HCT116 (cell line): Measurements from ENCODE around the gene ARL5C.

Experiments
- ATF3 ChIP-seq: IDR thresholded peaks from 2 replicates; pipeline ENCODE4 v1.6.1; 2012
- CBX3 ChIP-seq: IDR thresholded peaks from 2 replicates; pipeline ENCODE4 v1.6.1; 2012; ENCODE audit warnings: low read depth
- CTCF ChIP-seq, 3 experiments: fragments of 200-600 bp in 1 of 3; sonication (generic) in 1 of 3; IDR thresholded peaks in 2 of 3; conservative IDR thresholded peaks in 1 of 3; 2 replicates each; pipeline ENCODE4 v1.5.1; 2012 to 2017; ENCODE audit warnings: low read depth in 2 of 3, low read length in 2 of 3, antibody characterized with exemption in 1 of 3, borderline replicate concordance in 1 of 3, control low read depth in 1 of 3, mild to moderate bottlenecking in 1 of 3, mixed read lengths in 1 of 3, mixed run types in 1 of 3, moderate library complexity in 1 of 3; ENCODE audit not compliant: insufficient read depth in 1 of 3
- ELF1 ChIP-seq: IDR thresholded peaks from 2 replicates; pipeline ENCODE4 v1.6.1; 2012; ENCODE audit warnings: low read depth, borderline replicate concordance
- EZH2 ChIP-seq: fragments of 200-600 bp; sonication (generic); IDR thresholded peaks from 2 replicates; pipeline ENCODE4 v1.6.1; 2017; ENCODE audit warnings: antibody characterized with exemption, mixed run types
- EZH2phosphoT487 ChIP-seq: fragments of 200-600 bp; IDR thresholded peaks from 2 replicates; pipeline ENCODE4 v1.6.1; 2018; ENCODE audit warnings: antibody characterized with exemption, borderline replicate concordance
- MAX ChIP-seq: IDR thresholded peaks from 2 replicates; pipeline ENCODE4 v1.6.1; 2012
- POLR2A ChIP-seq: IDR thresholded peaks from 2 replicates; pipeline ENCODE4 v1.7.0; 2011; ENCODE audit warnings: borderline replicate concordance; ENCODE audit not compliant: insufficient read depth, insufficient read length; ENCODE audit errors: extremely low read depth
- POLR2AphosphoS5 ChIP-seq: IDR thresholded peaks from 2 replicates; pipeline ENCODE4 v1.6.1; 2011; ENCODE audit warnings: mild to moderate bottlenecking, low read depth, low read length, moderate library complexity
- REST ChIP-seq: IDR thresholded peaks from 2 replicates; pipeline ENCODE4 v1.6.1; 2012; ENCODE audit warnings: low read depth
- ZBTB33 ChIP-seq: IDR thresholded peaks from 2 replicates; pipeline ENCODE4 v1.6.1; 2011; ENCODE audit warnings: mild to moderate bottlenecking, low read length, moderate library complexity; ENCODE audit not compliant: insufficient replicate concordance; ENCODE audit errors: extremely low read depth

- TF ChIP-seq CTCF (IDR thresholded peaks at IDR 0.05 in 2 of 3, conservative IDR thresholded peaks at IDR 0.05 in 1 of 3; ENCODE audit: borderline replicate concordance in 1 of 3, insufficient read depth in 1 of 3, low read depth in 2 of 3, low read length in 2 of 3) (no peak), EZH2phosphoT487 (no peak), POLR2A (no peak), MAX (no peak), REST (no peak), CBX3 (no peak), EZH2 (no peak), POLR2AphosphoS5 (no peak), ELF1 (no peak), ZBTB33 (no peak), ATF3 (no peak)
Measured at GRCh38 chr17:39165841-39166349, at the start of gene ARL5C.
